ENCODE data around the gene OLFM2.
"Not testable (repeated sequence)": the region's sequence is repeated elsewhere in the genome, so short reads cannot be mapped to it uniquely, and the experiment has no call there.

The OLFM2 gene

GRCh38 chr19:9923440-9923839 lies 12.9 kb downstream of the OLFM2 start:
- no peaks in the 10 kb centered on the region for H4K20me1 ChIP-seq (ENCODE audit: insufficient read depth, low read length)
- H3K9ac ChIP-seq (ENCODE audit: low read depth, low read length) = no peak overlapping the region
- H3K79me2 ChIP-seq (ENCODE audit: insufficient read depth, low read length) = no peaks in the 10 kb centered on the region
- H3K4me3 ChIP-seq (ENCODE audit: low read depth in 1 of 2, low read length in 2 of 2) = no peak overlapping the region
- H3K27me3 ChIP-seq (ENCODE audit: insufficient read depth, low read length, poor library complexity) = no peaks in the 10 kb centered on the region
- H3K36me3 ChIP-seq (ENCODE audit: insufficient read depth, low read length) = no peaks in the 10 kb centered on the region
- ATAC-seq (ENCODE audit: insufficient read depth, low read depth) (no peak), DNase-seq (no peak)
- H3K27ac ChIP-seq (ENCODE audit: low read length) = no peak overlapping the region
- H2AFZ ChIP-seq (ENCODE audit: low read depth, low read length) = no peak overlapping the region
- H3K4me1 ChIP-seq (ENCODE audit: insufficient read depth, low read length) = no peaks in the 10 kb centered on the region
- TF ChIP-seq EZH2 (IDR thresholded peaks at IDR 0.05; ENCODE audit: borderline replicate concordance, low read depth, low read length, severe bottlenecking) (no peak), CTCF (IDR thresholded peaks at IDR 0.05; ENCODE audit: borderline replicate concordance, extremely low read depth, low read length, poor library complexity, severe bottlenecking) (no peak)
- no peak overlapping the region for H3K4me2 ChIP-seq (ENCODE audit: insufficient read depth, low read length)
- H3K9me3 ChIP-seq (ENCODE audit: insufficient read depth, low read length, severe bottlenecking) = no peaks in the 10 kb centered on the region

GRCh38 chr19:9922782-9923379 lies 13.4 kb downstream of the OLFM2 start:
- not testable (repeated sequence) for H3K4me3 ChIP-seq (ENCODE audit: low read depth in 1 of 2, low read length in 2 of 2); H2AFZ ChIP-seq (ENCODE audit: low read depth, low read length); H3K9ac ChIP-seq (ENCODE audit: low read depth, low read length); H3K36me3 ChIP-seq (ENCODE audit: insufficient read depth, low read length); H3K79me2 ChIP-seq (ENCODE audit: insufficient read depth, low read length); H3K27me3 ChIP-seq (ENCODE audit: insufficient read depth, low read length, poor library complexity); DNase-seq; ATAC-seq (ENCODE audit: insufficient read depth, low read depth); H3K4me1 ChIP-seq (ENCODE audit: insufficient read depth, low read length); H3K27ac ChIP-seq (ENCODE audit: low read length); H4K20me1 ChIP-seq (ENCODE audit: insufficient read depth, low read length); H3K9me3 ChIP-seq (ENCODE audit: insufficient read depth, low read length, severe bottlenecking); H3K4me2 ChIP-seq (ENCODE audit: insufficient read depth, low read length)

GRCh38 chr19:9917321-9917720 lies 19.0 kb downstream of the OLFM2 start:
- Histone ChIP-seq H3K4me2 (ENCODE audit: insufficient read depth, low read length) (no peak overlapping the region), H3K9me3 (ENCODE audit: insufficient read depth, low read length, severe bottlenecking) (no peaks in the 10 kb centered on the region), H3K4me1 (ENCODE audit: insufficient read depth, low read length) (peaks cover 10% of the 10 kb centered on the region), H3K27me3 (ENCODE audit: insufficient read depth, low read length, poor library complexity) (peaks cover 3% of the 10 kb centered on the region), H2AFZ (ENCODE audit: low read depth, low read length) (peak overlapping the region; percentile 32; the same call in 1 of the 2 replicates), H4K20me1 (ENCODE audit: insufficient read depth, low read length) (no peaks in the 10 kb centered on the region), H3K36me3 (ENCODE audit: insufficient read depth, low read length) (no peaks in the 10 kb centered on the region), H3K4me3 (ENCODE audit: low read depth in 1 of 2, low read length in 2 of 2) (no peak overlapping the region), H3K27ac (ENCODE audit: low read length) (no peak overlapping the region), H3K9ac (ENCODE audit: low read depth, low read length) (no peak overlapping the region), H3K79me2 (ENCODE audit: insufficient read depth, low read length) (no peaks in the 10 kb centered on the region)
- peak; percentile 30 for DNase-seq
- TF ChIP-seq CTCF (IDR thresholded peaks at IDR 0.05; ENCODE audit: borderline replicate concordance, extremely low read depth, low read length, poor library complexity, severe bottlenecking) = no peak
- no peak for TF ChIP-seq EZH2 (IDR thresholded peaks at IDR 0.05; ENCODE audit: borderline replicate concordance, low read depth, low read length, severe bottlenecking)
- peak; percentile 61 for ATAC-seq (ENCODE audit: insufficient read depth, low read depth)

- ATAC-seq (ENCODE audit: insufficient read depth, low read depth) (no peak), DNase-seq (no peak)
- no peak overlapping the region for H3K4me3 ChIP-seq (ENCODE audit: low read depth in 1 of 2, low read length in 2 of 2)
- no peaks in the 10 kb centered on the region for H3K79me2 ChIP-seq (ENCODE audit: insufficient read depth, low read length)
- no peaks in the 10 kb centered on the region for H3K36me3 ChIP-seq (ENCODE audit: insufficient read depth, low read length)
- no peaks in the 10 kb centered on the region for H4K20me1 ChIP-seq (ENCODE audit: insufficient read depth, low read length)
- no peaks in the 10 kb centered on the region for H3K9me3 ChIP-seq (ENCODE audit: insufficient read depth, low read length, severe bottlenecking)
- no peak overlapping the region for H2AFZ ChIP-seq (ENCODE audit: low read depth, low read length)
- no peak overlapping the region for H3K27ac ChIP-seq (ENCODE audit: low read length)
- peaks cover 3% of the 10 kb centered on the region for H3K27me3 ChIP-seq (ENCODE audit: insufficient read depth, low read length, poor library complexity)
- peaks cover 10% of the 10 kb centered on the region for H3K4me1 ChIP-seq (ENCODE audit: insufficient read depth, low read length)
- H3K9ac ChIP-seq (ENCODE audit: low read depth, low read length) = no peak overlapping the region
- no peak overlapping the region for H3K4me2 ChIP-seq (ENCODE audit: insufficient read depth, low read length)
- no peak for TF ChIP-seq CTCF (IDR thresholded peaks at IDR 0.05; ENCODE audit: borderline replicate concordance, extremely low read depth, low read length, poor library complexity, severe bottlenecking)
- no peak for TF ChIP-seq EZH2 (IDR thresholded peaks at IDR 0.05; ENCODE audit: borderline replicate concordance, low read depth, low read length, severe bottlenecking)
These were observed 19.6 kb downstream of the OLFM2 start for GRCh38 chr19:9916719-9917118.

All from DND-41 (cell line).